ENCODE data around the gene PTPRM. TPM values are rescaled to one million over a fixed set of nuclear protein-coding genes. Genes with fewer than 3 reads are reported as not detected.

PTPRM gene
- total RNA-seq, 4 donors from 2014 or later, result 170 to 198 (median 182) TPM

- intact Hi-C loops (cut with DNase I), result no loop called here
- Histone ChIP-seq H3K9me3 (no peaks in the 10 kb centered on the region), H3K4me1 (peaks cover 52 to 69% of the 10 kb centered on the region in 2 donors), H3K36me3 (no peaks in the 10 kb centered on the region), H3K4me3 (replicated peaks in 1 of 3) (no peak overlapping the region), H3K27me3 (no peaks in the 10 kb centered on the region), H3K27ac (peak overlapping the region in 1 of 3 donors; percentile 47)
- peak; percentile 35 to 40 for DNase-seq
- TF ChIP-seq CTCF (IDR thresholded peaks at IDR 0.05) (no peak), POLR2A (IDR thresholded peaks at IDR 0.05) (no peak)
- WGBS, 2 donors, result 85% methylated on average over 2 of the region's 2 CpGs
Measured at GRCh38 chr18:7737550-7737949, 170.4 kb downstream of the PTPRM start.

- TF ChIP-seq POLR2A (IDR thresholded peaks at IDR 0.05) (no peak), CTCF (IDR thresholded peaks at IDR 0.05) (no peak)
- no peaks in the 10 kb centered on the region for H3K9me3 ChIP-seq
- H3K27ac ChIP-seq, result peak overlapping the region; percentile 73 to 87 (median 81)
- no peak overlapping the region for H3K4me3 ChIP-seq (replicated peaks in 1 of 3)
- WGBS, 2 donors, result 21 to 29% methylated on average over 3 of the region's 3 CpGs
- DNase-seq, result peak; percentile 44
- no peaks in the 10 kb centered on the region for H3K36me3 ChIP-seq
- H3K27me3 ChIP-seq, result no peaks in the 10 kb centered on the region
- intact Hi-C loops (cut with DNase I), result no loop called here
- H3K4me1 ChIP-seq, result peaks cover 59 to 68% of the 10 kb centered on the region in 2 donors
Measured at GRCh38 chr18:7740821-7741220, 173.7 kb downstream of the PTPRM start.

- Histone ChIP-seq H3K27me3 (no peaks in the 10 kb centered on the region), H3K4me1 (peaks cover 53 to 60% of the 10 kb centered on the region in 2 donors), H3K9me3 (no peaks in the 10 kb centered on the region), H3K27ac (peak overlapping the region; percentile 10 to 87 (median 73)), H3K4me3 (replicated peaks in 1 of 3) (no peak overlapping the region), H3K36me3 (no peaks in the 10 kb centered on the region)
- no peak for DNase-seq
- intact Hi-C loops (cut with DNase I), result no loop called here
- TF ChIP-seq POLR2A (IDR thresholded peaks at IDR 0.05), result no peak
Measured at GRCh38 chr18:7741640-7742039, 174.5 kb downstream of the PTPRM start.

GRCh38 chr18:7742224-7742623 lies 175.1 kb downstream of the PTPRM start:
- intact Hi-C loops (cut with DNase I), result no loop called here

GRCh38 chr18:7743256-7743655 lies 176.1 kb downstream of the PTPRM start:
- H3K9me3 ChIP-seq, result no peaks in the 10 kb centered on the region
- no peaks in the 10 kb centered on the region for H3K27me3 ChIP-seq
- H3K4me1 ChIP-seq, result peaks cover 57 to 65% of the 10 kb centered on the region in 2 donors
- no peak for TF ChIP-seq POLR2A (IDR thresholded peaks at IDR 0.05)
- TF ChIP-seq CTCF (IDR thresholded peaks at IDR 0.05), result no peak
- WGBS, 2 donors, result 81 to 91% methylated on average over 1 of the region's 1 CpG
- no peak overlapping the region for H3K4me3 ChIP-seq (replicated peaks in 1 of 3)
- H3K27ac ChIP-seq, result peak overlapping the region; percentile 10 to 87 (median 73)
- no peaks in the 10 kb centered on the region for H3K36me3 ChIP-seq
- intact Hi-C loops (cut with DNase I), result no loop called here
- no peak for DNase-seq

More at GRCh38 chr18:7742224-7742623, 175.1 kb downstream of the PTPRM start:
- Histone ChIP-seq H3K36me3 (no peaks in the 10 kb centered on the region), H3K4me1 (peaks cover 54 to 60% of the 10 kb centered on the region in 2 donors), H3K4me3 (replicated peaks in 1 of 3) (no peak overlapping the region), H3K27ac (peak overlapping the region; percentile 10 to 87 (median 73)), H3K27me3 (no peaks in the 10 kb centered on the region), H3K9me3 (no peaks in the 10 kb centered on the region)
- TF ChIP-seq POLR2A (IDR thresholded peaks at IDR 0.05) (no peak), CTCF (IDR thresholded peaks at IDR 0.05) (no peak)
- DNase-seq, result no peak
- WGBS, 2 donors, result 72 to 85% methylated on average over 2 of the region's 2 CpGs

GRCh38 chr18:7746106-7746505 lies 179.0 kb downstream of the PTPRM start:
- TF ChIP-seq POLR2A (IDR thresholded peaks at IDR 0.05) (no peak), CTCF (IDR thresholded peaks at IDR 0.05) (no peak)
- peaks cover 72 to 75% of the 10 kb centered on the region in 2 donors for H3K4me1 ChIP-seq
- H3K36me3 ChIP-seq, result no peaks in the 10 kb centered on the region
- WGBS, 2 donors, result 99% methylated on average over 3 of the region's 3 CpGs
- H3K9me3 ChIP-seq, result no peaks in the 10 kb centered on the region
- intact Hi-C loops (cut with DNase I), result no loop called here
- no peak for DNase-seq
- H3K27ac ChIP-seq, result peak overlapping the region in 1 of 3 donors; percentile 22
- no peak overlapping the region for H3K4me3 ChIP-seq (replicated peaks in 1 of 3)
- H3K27me3 ChIP-seq, result no peaks in the 10 kb centered on the region
